Testis (tissue), 3 donors: ENCODE data around the gene ADRA2C. TPM values are rescaled to one million over a fixed set of nuclear protein-coding genes. Genes with fewer than 3 reads are reported as not detected.

ENCODE experiments used
- DNase-seq: peaks from one replicate; pipeline ENCODE4 v3.0.0-alpha.2; 2019
- H3K27ac ChIP-seq, 2 donors: fragments of 200-600 bp; sonication (generic); one replicate each; pipeline ENCODE4 v1.5.1; 2019
- H3K27me3 ChIP-seq: fragments of 200-600 bp; sonication (generic); one replicate; pipeline ENCODE4 v1.5.1; 2019
- H3K36me3 ChIP-seq: fragments of 200-600 bp; sonication (generic); one replicate; pipeline ENCODE4 v1.5.1; 2017; ENCODE audit warnings: low read depth; ENCODE audit errors: missing control alignments
- H3K4me1 ChIP-seq: fragments of 200-600 bp; sonication (generic); one replicate; pipeline ENCODE4 v1.5.1; 2019
- H3K4me3 ChIP-seq, 2 donors: fragments of 200-600 bp; sonication (generic); one replicate each; pipeline ENCODE4 v1.5.1; 2017 to 2019
- H3K9me3 ChIP-seq: fragments of 200-600 bp; sonication (generic); one replicate; pipeline ENCODE4 v1.5.1; 2017
- POLR2A ChIP-seq: fragments of 450-650 bp; IDR thresholded peaks from one replicate; pipeline ENCODE4 v1.6.1; 2017; ENCODE audit warnings: antibody characterized with exemption, mild to moderate bottlenecking, moderate library complexity
- WGBS, 2 donors: methylation state at CpG; one replicate each; pipeline ENCODE4 v1.1.5; 2018; 5-methylcytosine and 5-hydroxymethylcytosine counted together
- intact Hi-C: fragments of 100-400 bp; cut with DNase I; formaldehyde crosslinking; loops from one replicate; pipeline ENCODE4 v1.15.1; 2023; ENCODE audit warnings: low total_unique reads
- polyA plus RNA-seq: library from polyadenylated mRNA; stranded (reverse); fragments of 350-450 nt; fragmentation: Illumina TruSeq; extraction: RNeasy Lipid Tissue Mini Kit (QIAGEN cat#74804); gene quantifications from one replicate; pipeline ENCODE4 v1.2.3, GENCODE V29; 2014; ENCODE audit warnings: low read depth, low replicate concordance; ENCODE audit not compliant: insufficient read depth
- total RNA-seq, 2 donors: library from RNA; depleted of rRNA; stranded (reverse); fragments of >200 nt; gene quantifications; one replicate each; pipeline ENCODE4 v1.2.3, GENCODE V29; 2016
- TF ChIP-seq, protein P1 (sequence below), 3 experiments: fragments of 450-650 bp in 2 of 3; fragments of 200-600 bp in 1 of 3; sonication (generic) in 1 of 3; IDR thresholded peaks; one replicate each; pipeline ENCODE4 v1.5.1; 2016 to 2019; ENCODE audit warnings: antibody characterized with exemption in 3 of 3, mild to moderate bottlenecking in 2 of 3, moderate library complexity in 1 of 3

The ADRA2C gene
- total and polyA plus RNA-seq, 3 donors from 2014 or later: 7.2 to 16.0 (median 9.3) TPM

DNA sequence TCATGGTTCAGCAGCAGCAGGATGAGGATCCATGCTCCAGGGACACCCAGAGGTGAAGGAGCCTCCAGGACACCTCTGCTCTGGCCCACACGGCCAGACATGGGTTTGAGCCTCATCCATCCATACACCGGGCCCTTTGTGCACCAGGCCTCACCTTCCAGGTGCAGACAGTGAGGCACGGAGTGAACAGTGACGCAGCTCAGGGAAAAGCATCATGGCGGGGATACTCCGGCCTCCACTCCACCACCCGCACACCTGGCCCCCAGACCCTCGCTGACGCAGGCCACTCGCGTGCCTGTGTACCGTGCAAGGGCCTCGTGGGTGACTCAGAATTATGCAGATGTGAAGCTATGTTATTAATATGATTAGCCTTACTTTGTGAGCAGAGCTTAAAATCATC is 33.3 kb downstream of the ADRA2C start:
- TF ChIP-seq, protein P1, sequence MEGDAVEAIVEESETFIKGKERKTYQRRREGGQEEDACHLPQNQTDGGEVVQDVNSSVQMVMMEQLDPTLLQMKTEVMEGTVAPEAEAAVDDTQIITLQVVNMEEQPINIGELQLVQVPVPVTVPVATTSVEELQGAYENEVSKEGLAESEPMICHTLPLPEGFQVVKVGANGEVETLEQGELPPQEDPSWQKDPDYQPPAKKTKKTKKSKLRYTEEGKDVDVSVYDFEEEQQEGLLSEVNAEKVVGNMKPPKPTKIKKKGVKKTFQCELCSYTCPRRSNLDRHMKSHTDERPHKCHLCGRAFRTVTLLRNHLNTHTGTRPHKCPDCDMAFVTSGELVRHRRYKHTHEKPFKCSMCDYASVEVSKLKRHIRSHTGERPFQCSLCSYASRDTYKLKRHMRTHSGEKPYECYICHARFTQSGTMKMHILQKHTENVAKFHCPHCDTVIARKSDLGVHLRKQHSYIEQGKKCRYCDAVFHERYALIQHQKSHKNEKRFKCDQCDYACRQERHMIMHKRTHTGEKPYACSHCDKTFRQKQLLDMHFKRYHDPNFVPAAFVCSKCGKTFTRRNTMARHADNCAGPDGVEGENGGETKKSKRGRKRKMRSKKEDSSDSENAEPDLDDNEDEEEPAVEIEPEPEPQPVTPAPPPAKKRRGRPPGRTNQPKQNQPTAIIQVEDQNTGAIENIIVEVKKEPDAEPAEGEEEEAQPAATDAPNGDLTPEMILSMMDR (IDR thresholded peaks at IDR 0.05): no peak
- TF ChIP-seq POLR2A: no peak
- no peak for DNase-seq
- H3K4me3 ChIP-seq: no peak overlapping the region
- H3K4me1 ChIP-seq: no peaks in the 10 kb centered on the region
- H3K27me3 ChIP-seq: no peaks in the 10 kb centered on the region
- no peaks in the 10 kb centered on the region for H3K36me3 ChIP-seq
- no peaks in the 10 kb centered on the region for H3K9me3 ChIP-seq
- intact Hi-C loops: no loop called here
- no peak overlapping the region for H3K27ac ChIP-seq
- 81 to 92% methylated on average over 11 to 13 of the region's 13 CpGs for WGBS, 2 donors

DNA sequence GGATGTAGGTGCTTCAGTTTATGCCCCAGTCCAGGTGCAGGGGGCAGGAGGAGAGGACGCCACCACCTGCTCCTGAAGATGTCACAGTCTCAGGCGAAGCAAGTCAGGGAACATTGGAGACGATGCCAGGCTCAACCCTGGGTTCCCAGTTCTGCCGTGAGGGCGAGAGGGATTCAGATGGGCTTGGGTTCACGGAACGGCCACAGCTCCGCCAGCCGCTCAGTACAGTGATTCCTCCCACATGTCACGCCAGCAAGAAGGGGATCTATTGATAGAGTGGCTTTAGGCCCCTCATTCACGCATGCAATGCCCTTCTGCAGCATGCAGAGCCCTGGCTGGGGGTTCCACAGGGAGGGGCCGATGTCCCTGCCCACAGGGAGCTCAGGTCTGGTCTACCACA is 34.2 kb downstream of the ADRA2C start:
- Histone ChIP-seq H3K27ac (no peak overlapping the region), H3K4me1 (no peaks in the 10 kb centered on the region), H3K36me3 (no peaks in the 10 kb centered on the region), H3K4me3 (no peak overlapping the region), H3K9me3 (no peaks in the 10 kb centered on the region), H3K27me3 (no peaks in the 10 kb centered on the region)
- 80 to 84% methylated on average over 11 to 12 of the region's 12 CpGs for WGBS, 2 donors
- no peak for DNase-seq
- TF ChIP-seq POLR2A: no peak
- TF ChIP-seq, protein P1 (IDR thresholded peaks at IDR 0.05): no peak
- intact Hi-C loops: no loop called here

GRCh38 chr4:3801521-3801920 is 35.3 kb downstream of the ADRA2C start:
- Histone ChIP-seq H3K9me3 (no peaks in the 10 kb centered on the region), H3K4me1 (no peaks in the 10 kb centered on the region), H3K27me3 (no peaks in the 10 kb centered on the region), H3K27ac (no peak overlapping the region), H3K36me3 (no peaks in the 10 kb centered on the region), H3K4me3 (no peak overlapping the region)
- DNase-seq: no peak
- no peak for TF ChIP-seq POLR2A
- TF ChIP-seq, protein P1 (IDR thresholded peaks at IDR 0.05): no peak
- 87 to 93% methylated on average over 8 of the region's 8 CpGs for WGBS, 2 donors
- intact Hi-C loops: no loop called here

DNA sequence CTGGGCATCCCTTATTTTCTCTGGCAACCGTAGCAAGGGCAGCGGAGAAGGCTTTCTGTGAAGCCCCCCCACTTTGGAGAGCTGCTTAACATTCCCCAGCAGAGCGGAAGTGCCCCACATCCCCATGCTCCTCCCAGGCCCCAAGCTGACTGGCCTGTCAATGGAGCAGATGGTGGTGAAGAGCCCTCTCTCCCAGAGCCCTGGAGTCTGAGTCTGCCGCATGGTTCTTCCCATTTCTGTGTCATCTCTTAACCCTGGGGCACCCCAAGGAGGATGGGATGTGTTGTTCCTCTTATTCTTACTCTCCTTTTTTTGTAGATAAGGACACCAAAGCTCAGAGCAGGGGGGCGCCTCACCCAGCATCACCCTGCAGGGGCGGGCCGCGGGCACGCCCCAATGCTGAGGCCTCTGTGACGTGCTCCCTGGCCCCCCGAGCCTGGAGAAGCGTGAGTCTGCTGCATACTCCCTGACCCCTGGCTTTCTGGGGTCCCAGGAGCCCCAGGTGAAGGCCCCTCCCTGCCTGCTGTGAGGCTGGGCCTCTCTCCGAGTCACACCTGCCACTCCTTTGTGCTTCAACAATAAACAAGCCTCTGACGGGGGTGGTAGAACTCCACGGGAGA is 35.9 kb downstream of the ADRA2C start:
- no peak overlapping the region for H3K4me3 ChIP-seq
- no peak overlapping the region for H3K27ac ChIP-seq
- no peaks in the 10 kb centered on the region for H3K4me1 ChIP-seq
- TF ChIP-seq, protein P1 (IDR thresholded peaks at IDR 0.05): no peak
- no peak for TF ChIP-seq POLR2A
- no peaks in the 10 kb centered on the region for H3K9me3 ChIP-seq
- no peaks in the 10 kb centered on the region for H3K36me3 ChIP-seq
- intact Hi-C loops: no loop called here
- H3K27me3 ChIP-seq: no peaks in the 10 kb centered on the region
- 80 to 83% methylated on average over 14 to 15 of the region's 15 CpGs for WGBS, 2 donors
- no peak for DNase-seq
